Measurements from ENCODE around the gene IL23R. TPM values are rescaled to one million over a fixed set of nuclear protein-coding genes. Genes with fewer than 3 reads are reported as not detected.

Gene IL23R
- total and polyA plus RNA-seq, 2 donors (not counting 1 experiment from before 2014, with no cell fraction given) = not detected

DNA sequence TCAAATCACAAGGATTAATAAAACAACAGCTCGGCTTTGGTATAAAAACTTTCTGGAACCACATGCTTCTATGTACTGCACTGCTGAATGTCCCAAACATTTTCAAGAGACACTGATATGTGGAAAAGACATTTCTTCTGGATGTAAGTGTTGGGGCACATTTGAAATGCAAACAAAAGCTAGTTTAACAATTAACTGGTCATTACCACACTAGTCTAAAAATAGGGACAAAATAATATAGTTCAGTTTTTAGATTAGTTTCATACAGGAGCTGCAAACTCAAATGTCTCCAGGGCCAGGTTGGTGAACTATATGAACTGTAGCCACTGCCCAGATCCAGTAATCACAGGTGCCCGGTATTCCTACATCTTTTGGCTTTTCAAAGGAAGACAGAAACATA is 3.2 kb downstream of the IL23R start:
- POLR2A ChIA-PET = no interaction called here
- no peaks in the 10 kb centered on the region for H3K79me2 ChIP-seq (ENCODE audit: control insufficient read depth, insufficient read depth, low read length)
- no peak for TF ChIP-seq EZH2 (IDR thresholded peaks at IDR 0.05; ENCODE audit: borderline replicate concordance, insufficient read depth, low read depth, low read length, poor library complexity, severe bottlenecking)
- no peak for TF ChIP-seq CTCF (IDR thresholded peaks at IDR 0.05)

GRCh38 chr1:67169932-67170331 is 3.7 kb downstream of the IL23R start:
- H3K4me3 ChIP-seq (ENCODE audit: control extremely low read depth in 1 of 5, extremely low read depth in 1 of 5, insufficient read depth in 1 of 5, low read depth in 2 of 5, low read length in 4 of 5) = no peak overlapping the region
- no peaks in the 10 kb centered on the region for H3K27me3 Mint-ChIP-seq
- WGBS (ENCODE audit: insufficient coverage) = no CpG with 5 or more reads among the region's 3 CpGs
- H3K9ac ChIP-seq (ENCODE audit: low read length) = no peak overlapping the region
- ATAC-seq (ENCODE audit: low read depth) (no peak), DNase-seq (no peak)
- intact Hi-C loops (cut with micrococcal nuclease) = no loop called here
- peaks cover 0 to 6% (median 0%) of the 10 kb centered on the region in 4 experiments for H3K27me3 ChIP-seq (replicated peaks in 1 of 4; ENCODE audit: control extremely low read depth in 1 of 4, control insufficient read depth in 3 of 4, insufficient read depth in 4 of 4, low read length in 3 of 4)
- H3K79me2 ChIP-seq (ENCODE audit: control insufficient read depth, insufficient read depth, low read length) = no peaks in the 10 kb centered on the region
- H3K4me1 Mint-ChIP-seq = no peaks in the 10 kb centered on the region
- TF ChIP-seq CTCF (IDR thresholded peaks at IDR 0.05) = no peak
- no peak for TF ChIP-seq EZH2 (IDR thresholded peaks at IDR 0.05; ENCODE audit: borderline replicate concordance, insufficient read depth, low read depth, low read length, poor library complexity, severe bottlenecking)
- no peaks in the 10 kb centered on the region for H3K4me1 ChIP-seq (ENCODE audit: control insufficient read depth in 2 of 2, insufficient read depth in 2 of 2, low read length in 2 of 2)
- ChIA-PET CTCF (interaction anchor here (1.5 kb wide), 1 partner anchor 20 kb away, joined by 3 read pairs; no protein-coding TSS in a partner anchor), POLR2A (no interaction called here)
- no peak overlapping the region for H3K4me3 Mint-ChIP-seq
- no peaks in the 10 kb centered on the region for H3K36me3 ChIP-seq (replicated peaks in 1 of 2; ENCODE audit: control extremely low read depth in 1 of 2, control insufficient read depth in 1 of 2, extremely low read depth in 1 of 2, insufficient read depth in 2 of 2, low read length in 1 of 2)
- no peak overlapping the region for H3K4me2 ChIP-seq (replicated peaks; ENCODE audit: low read depth, low read length, poor library complexity, severe bottlenecking)
- no peak overlapping the region for H3K27ac ChIP-seq (ENCODE audit: low read length in 2 of 2)
- H3K27ac Mint-ChIP-seq = no peak overlapping the region
- no peaks in the 10 kb centered on the region for H3K9me3 ChIP-seq (ENCODE audit: control extremely low read depth in 1 of 3, control insufficient read depth in 2 of 3, insufficient read depth in 1 of 3, low read length in 2 of 3)
- no peak overlapping the region for H2AFZ ChIP-seq (ENCODE audit: insufficient read depth, low read depth, low read length, poor library complexity, severe bottlenecking)
- H4K20me1 ChIP-seq (ENCODE audit: control insufficient read depth, insufficient read depth, low read length, poor library complexity, severe bottlenecking) = no peaks in the 10 kb centered on the region
- peaks cover 4% of the 10 kb centered on the region for H3K9me3 Mint-ChIP-seq (ENCODE audit: insufficient read depth)

More for the DNA sequence above, 3.2 kb downstream of the IL23R start:
- Histone ChIP-seq H3K4me2 (replicated peaks; ENCODE audit: low read depth, low read length, poor library complexity, severe bottlenecking) (no peak overlapping the region), H3K27me3 (replicated peaks in 1 of 4; ENCODE audit: control extremely low read depth in 1 of 4, control insufficient read depth in 3 of 4, insufficient read depth in 4 of 4, low read length in 3 of 4) (peaks cover 0 to 9% (median 0%) of the 10 kb centered on the region in 4 experiments), H3K9ac (ENCODE audit: low read length) (no peak overlapping the region), H4K20me1 (ENCODE audit: control insufficient read depth, insufficient read depth, low read length, poor library complexity, severe bottlenecking) (no peaks in the 10 kb centered on the region), H3K9me3 (ENCODE audit: control extremely low read depth in 1 of 3, control insufficient read depth in 2 of 3, insufficient read depth in 1 of 3, low read length in 2 of 3) (no peaks in the 10 kb centered on the region), H3K36me3 (replicated peaks in 1 of 2; ENCODE audit: control extremely low read depth in 1 of 2, control insufficient read depth in 1 of 2, extremely low read depth in 1 of 2, insufficient read depth in 2 of 2, low read length in 1 of 2) (no peaks in the 10 kb centered on the region), H2AFZ (ENCODE audit: insufficient read depth, low read depth, low read length, poor library complexity, severe bottlenecking) (no peak overlapping the region), H3K27ac (ENCODE audit: low read length in 2 of 2) (no peak overlapping the region), H3K4me3 (ENCODE audit: control extremely low read depth in 1 of 5, extremely low read depth in 1 of 5, insufficient read depth in 1 of 5, low read depth in 2 of 5, low read length in 4 of 5) (no peak overlapping the region), H3K4me1 (ENCODE audit: control insufficient read depth in 2 of 2, insufficient read depth in 2 of 2, low read length in 2 of 2) (no peaks in the 10 kb centered on the region)
- Mint-ChIP-seq H3K27ac (no peak overlapping the region), H3K4me3 (no peak overlapping the region), H3K4me1 (no peaks in the 10 kb centered on the region), H3K9me3 (ENCODE audit: insufficient read depth) (peaks cover 4% of the 10 kb centered on the region), H3K27me3 (peaks cover 2% of the 10 kb centered on the region)
- intact Hi-C loops (cut with micrococcal nuclease) = no loop called here
- ATAC-seq (ENCODE audit: low read depth) (no peak), DNase-seq (no peak)
- CTCF ChIA-PET = interaction anchor here (1.5 kb wide), 1 partner anchor 19 kb away, joined by 3 read pairs; no protein-coding TSS in a partner anchor
- no CpG with 5 or more reads among the region's 2 CpGs for WGBS (ENCODE audit: insufficient coverage)
